Measurements from ENCODE around the gene LMNB1. TPM values are rescaled to one million over a fixed set of nuclear protein-coding genes. Genes with fewer than 3 reads are reported as not detected.
"Not testable (repeated sequence)": the region's sequence is repeated elsewhere in the genome, so short reads cannot be mapped to it uniquely, and the experiment has no call there.

The LMNB1 gene
- total RNA-seq, 1 experiment from 2014 or later: 119 TPM

DNA sequence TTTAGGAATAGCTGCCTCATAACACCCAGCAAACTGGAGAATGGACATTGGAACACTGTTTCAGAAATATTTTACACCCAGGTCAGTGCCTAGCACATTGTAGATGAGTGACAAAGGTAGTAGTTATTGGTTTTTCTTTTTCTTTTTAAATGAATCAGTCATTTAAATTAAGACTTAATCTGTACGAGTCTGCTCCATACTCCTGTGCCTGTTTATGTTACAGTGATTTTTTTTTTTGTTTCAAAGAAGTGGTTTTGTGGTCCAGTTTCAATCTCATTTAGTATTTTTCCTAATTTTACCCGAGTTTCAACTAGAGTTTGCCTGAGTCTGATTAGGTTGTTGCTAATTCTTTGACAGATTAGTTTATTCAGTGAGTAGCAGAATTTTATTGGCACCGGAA lies 16.2 kb downstream of the LMNB1 start:
- no peaks in the 10 kb centered on the region for H3K27me3 ChIP-seq (ENCODE audit: low read length)
- H3K4me3 ChIP-seq (ENCODE audit: low read length): no peak overlapping the region
- H3K27ac ChIP-seq (ENCODE audit: low read length): no peak overlapping the region
- H2AFZ ChIP-seq (ENCODE audit: low read length): no peak overlapping the region
- H3K9me3 ChIP-seq (ENCODE audit: low read length): no peaks in the 10 kb centered on the region
- ChIA-PET CTCF (no interaction called here), POLR2A (ENCODE audit: unreplicated experiment) (no interaction called here)
- no peak for DNase-seq
- no peak for ATAC-seq
- no peaks in the 10 kb centered on the region for H3K9me2 ChIP-seq (replicated peaks; ENCODE audit: low read length)
- no peaks in the 10 kb centered on the region for H3K4me1 ChIP-seq (ENCODE audit: insufficient read depth, low read length)
- peaks cover 64% of the 10 kb centered on the region for H4K20me1 ChIP-seq (ENCODE audit: low read length)
- H3K9ac ChIP-seq (ENCODE audit: low read length): no peak overlapping the region
- no peak for TF ChIP-seq EZH2 (IDR thresholded peaks at IDR 0.05; ENCODE audit: low read length, unreplicated experiment)
- no peak for TF ChIP-seq EZH2phosphoT487 (IDR thresholded peaks at IDR 0.05; ENCODE audit: borderline replicate concordance, low read length)
- TF ChIP-seq, protein P1, sequence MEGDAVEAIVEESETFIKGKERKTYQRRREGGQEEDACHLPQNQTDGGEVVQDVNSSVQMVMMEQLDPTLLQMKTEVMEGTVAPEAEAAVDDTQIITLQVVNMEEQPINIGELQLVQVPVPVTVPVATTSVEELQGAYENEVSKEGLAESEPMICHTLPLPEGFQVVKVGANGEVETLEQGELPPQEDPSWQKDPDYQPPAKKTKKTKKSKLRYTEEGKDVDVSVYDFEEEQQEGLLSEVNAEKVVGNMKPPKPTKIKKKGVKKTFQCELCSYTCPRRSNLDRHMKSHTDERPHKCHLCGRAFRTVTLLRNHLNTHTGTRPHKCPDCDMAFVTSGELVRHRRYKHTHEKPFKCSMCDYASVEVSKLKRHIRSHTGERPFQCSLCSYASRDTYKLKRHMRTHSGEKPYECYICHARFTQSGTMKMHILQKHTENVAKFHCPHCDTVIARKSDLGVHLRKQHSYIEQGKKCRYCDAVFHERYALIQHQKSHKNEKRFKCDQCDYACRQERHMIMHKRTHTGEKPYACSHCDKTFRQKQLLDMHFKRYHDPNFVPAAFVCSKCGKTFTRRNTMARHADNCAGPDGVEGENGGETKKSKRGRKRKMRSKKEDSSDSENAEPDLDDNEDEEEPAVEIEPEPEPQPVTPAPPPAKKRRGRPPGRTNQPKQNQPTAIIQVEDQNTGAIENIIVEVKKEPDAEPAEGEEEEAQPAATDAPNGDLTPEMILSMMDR (conservative IDR thresholded peaks at IDR 0.05; ENCODE audit: low read depth, low read length): no peak
- H3K79me2 ChIP-seq (ENCODE audit: low read length): peaks cover 100% of the 10 kb centered on the region
- no TSS peak for BruUV-seq (replicated peaks)
- no peak overlapping the region for H3K4me2 ChIP-seq (ENCODE audit: low read length)
- no peaks in the 10 kb centered on the region for H3K36me3 ChIP-seq (ENCODE audit: low read depth, low read length)
- H3F3A ChIP-seq (ENCODE audit: low read length, unreplicated experiment): no peaks in the 10 kb centered on the region
- intact Hi-C loops (cut with micrococcal nuclease): no loop called here

DNA sequence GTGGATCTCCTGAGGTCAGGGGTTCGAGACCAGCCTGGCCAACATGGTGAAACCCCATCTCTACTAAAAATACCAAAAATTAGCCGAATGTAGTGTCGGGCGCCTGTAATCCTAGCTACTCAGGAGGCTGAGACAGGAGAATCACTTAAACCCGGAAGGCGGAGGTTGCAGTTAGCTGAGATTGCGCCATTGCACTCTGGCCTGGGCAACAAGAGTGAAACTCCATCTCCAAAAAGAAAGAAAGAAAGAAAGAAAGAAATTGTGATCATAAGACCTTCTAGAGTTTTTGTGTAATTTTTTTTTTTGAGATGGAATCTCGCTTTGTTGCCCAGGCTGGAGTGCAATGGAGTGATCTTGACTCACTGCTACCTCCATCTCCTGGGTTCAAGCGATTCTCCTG lies 16.7 kb downstream of the LMNB1 start:
- POLR2A ChIA-PET (ENCODE audit: unreplicated experiment); H3K36me3 ChIP-seq (ENCODE audit: low read depth, low read length); H3K9me3 ChIP-seq (ENCODE audit: low read length); DNase-seq; H2AFZ ChIP-seq (ENCODE audit: low read length); H3K9ac ChIP-seq (ENCODE audit: low read length); H3F3A ChIP-seq (ENCODE audit: low read length, unreplicated experiment); H3K9me2 ChIP-seq (replicated peaks; ENCODE audit: low read length); CTCF ChIA-PET; H3K4me2 ChIP-seq (ENCODE audit: low read length); BruUV-seq (replicated peaks); ATAC-seq; H3K27ac ChIP-seq (ENCODE audit: low read length); intact Hi-C loops (cut with micrococcal nuclease); H3K4me1 ChIP-seq (ENCODE audit: insufficient read depth, low read length); H3K4me3 ChIP-seq (ENCODE audit: low read length); H3K27me3 ChIP-seq (ENCODE audit: low read length): not testable (repeated sequence)
- Histone ChIP-seq H4K20me1 (ENCODE audit: low read length) (peaks cover 62% of the 10 kb centered on the region), H3K79me2 (ENCODE audit: low read length) (peaks cover 100% of the 10 kb centered on the region)

DNA sequence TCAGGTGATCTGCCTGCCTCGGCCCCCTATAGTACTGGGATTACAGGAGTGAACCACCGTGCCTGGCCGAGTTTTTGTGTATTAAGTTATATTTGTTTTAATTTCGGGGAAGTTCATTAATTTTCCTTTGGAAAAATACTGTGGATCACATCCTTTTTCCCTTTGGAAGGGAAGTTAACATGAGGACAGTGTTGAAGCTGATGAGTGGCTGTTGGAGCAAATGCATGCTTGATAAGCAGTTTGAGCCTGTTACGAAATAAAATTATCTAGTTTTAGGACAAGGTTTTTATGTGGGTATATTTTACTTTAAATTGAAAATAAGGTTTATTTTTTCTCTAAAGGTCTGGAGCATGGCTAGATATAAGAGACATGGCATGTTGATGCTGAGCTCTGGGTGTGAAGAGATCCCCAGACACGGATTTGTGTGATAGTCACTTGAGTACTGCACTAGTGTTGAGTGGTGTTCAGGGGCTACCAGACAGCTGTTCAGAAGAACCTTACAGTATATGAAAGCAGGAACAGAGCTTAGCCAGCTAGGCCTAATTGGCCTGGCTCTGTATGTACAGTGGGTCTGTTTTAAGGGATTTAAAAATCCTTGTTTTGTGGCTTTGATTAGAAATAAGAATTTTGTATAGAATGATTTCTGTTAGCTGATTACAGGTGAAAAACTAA lies 17.4 kb downstream of the LMNB1 start:
- no peak overlapping the region for H3K4me2 ChIP-seq (ENCODE audit: low read length)
- ChIA-PET CTCF (interaction anchor here (1.2 kb wide), 1 partner anchor 14 kb away, joined by 3 read pairs; no protein-coding TSS in a partner anchor), POLR2A (ENCODE audit: unreplicated experiment) (no interaction called here)
- no peak overlapping the region for H3K27ac ChIP-seq (ENCODE audit: low read length)
- peaks cover 60% of the 10 kb centered on the region for H4K20me1 ChIP-seq (ENCODE audit: low read length)
- no peaks in the 10 kb centered on the region for H3F3A ChIP-seq (ENCODE audit: low read length, unreplicated experiment)
- H2AFZ ChIP-seq (ENCODE audit: low read length): no peak overlapping the region
- intact Hi-C loops (cut with micrococcal nuclease): no loop called here
- no peak overlapping the region for H3K9ac ChIP-seq (ENCODE audit: low read length)
- no peaks in the 10 kb centered on the region for H3K4me1 ChIP-seq (ENCODE audit: insufficient read depth, low read length)
- H3K9me3 ChIP-seq (ENCODE audit: low read length): no peaks in the 10 kb centered on the region
- peaks cover 100% of the 10 kb centered on the region for H3K79me2 ChIP-seq (ENCODE audit: low read length)
- ATAC-seq: no peak
- DNase-seq: no peak
- TF ChIP-seq, protein P1 (conservative IDR thresholded peaks at IDR 0.05; ENCODE audit: low read depth, low read length): no peak
- no peak for TF ChIP-seq EZH2phosphoT487 (IDR thresholded peaks at IDR 0.05; ENCODE audit: borderline replicate concordance, low read length)
- no peak for TF ChIP-seq EZH2 (IDR thresholded peaks at IDR 0.05; ENCODE audit: low read length, unreplicated experiment)
- no TSS peak for BruUV-seq (replicated peaks)
- no peak overlapping the region for H3K4me3 ChIP-seq (ENCODE audit: low read length)
- H3K9me2 ChIP-seq (replicated peaks; ENCODE audit: low read length): no peaks in the 10 kb centered on the region
- H3K27me3 ChIP-seq (ENCODE audit: low read length): no peaks in the 10 kb centered on the region
- 0 out of 2 replicates have a peak, but pooled peaks cover under 1% of the 10 kb centered on the region for H3K36me3 ChIP-seq (ENCODE audit: low read depth, low read length)
